HepG2 (cell line): Measurements from ENCODE around the gene OXLD1. TPM values are rescaled to one million over a fixed set of nuclear protein-coding genes. Genes with fewer than 3 reads are reported as not detected.

Experiments used
- ASH2L ChIP-seq: fragments of 300-600, 200-600 bp; sonication (generic); IDR thresholded peaks from 2 replicates; pipeline ENCODE4 v1.7.0; 2017; ENCODE audit warnings: low read depth, mild to moderate bottlenecking, moderate library complexity, mixed read lengths, low read length; ENCODE audit not compliant: insufficient read length
- CHD4 ChIP-seq: fragments of 200-600 bp; sonication (generic); IDR thresholded peaks from 2 replicates; pipeline ENCODE4 v1.7.0; 2017; ENCODE audit warnings: mild to moderate bottlenecking, low read length, borderline replicate concordance
- ELF4 ChIP-seq: sonication (generic); formaldehyde crosslinking; IDR thresholded peaks from 2 replicates; pipeline ENCODE4 v1.5.0; 2020; ENCODE audit warnings: missing genetic modification reagents, mild to moderate bottlenecking, moderate library complexity, borderline replicate concordance
- FIP1L1 ChIP-seq: fragments of 200-400 bp; formaldehyde crosslinking; IDR thresholded peaks from 2 replicates; pipeline ENCODE4 v1.6.1; 2018; ENCODE audit warnings: low read depth, mild to moderate bottlenecking, low read length, moderate library complexity, borderline replicate concordance; ENCODE audit not compliant: insufficient read depth
- FOXK2 ChIP-seq: fragments of 450-650 bp; IDR thresholded peaks from 2 replicates; pipeline ENCODE4 v1.6.1; 2016
- HOXA5 ChIP-seq: sonication (generic); formaldehyde crosslinking; IDR thresholded peaks from 2 replicates; pipeline ENCODE4 v1.4.0; 2020; ENCODE audit warnings: missing genetic modification reagents
- HOXD1 ChIP-seq: sonication (generic); formaldehyde crosslinking; IDR thresholded peaks from 2 replicates; pipeline ENCODE4 v1.5.0; 2020; ENCODE audit warnings: missing genetic modification reagents
- NFRKB ChIP-seq: fragments of 450-650 bp; IDR thresholded peaks from 2 replicates; pipeline ENCODE4 v1.6.1; 2017
- SNRNP70 ChIP-seq: fragments of 200-400 bp; formaldehyde crosslinking; IDR thresholded peaks from 2 replicates; pipeline ENCODE4 v1.6.1; 2017; ENCODE audit warnings: mild to moderate bottlenecking, low read depth, low read length, moderate library complexity
- XBP1 ChIP-seq: sonication (generic); formaldehyde crosslinking; IDR thresholded peaks from 2 replicates; pipeline ENCODE4 v1.5.0; 2020; ENCODE audit warnings: missing genetic modification reagents
- ZBTB8A ChIP-seq: sonication (generic); formaldehyde crosslinking; IDR thresholded peaks from 2 replicates; pipeline ENCODE4 v1.4.0; 2020; ENCODE audit warnings: mild to moderate bottlenecking, low read depth, missing genetic modification reagents, borderline replicate concordance
- ZMAT3 ChIP-seq: sonication (generic); formaldehyde crosslinking; conservative IDR thresholded peaks from 2 replicates; pipeline ENCODE4 v1.7.0; 2021; ENCODE audit warnings: missing genetic modification reagents
- ZNF354B ChIP-seq: sonication (generic); formaldehyde crosslinking; IDR thresholded peaks from 2 replicates; pipeline ENCODE4 v1.8.0; 2022; ENCODE audit warnings: mild to moderate bottlenecking, missing genetic modification reagents
- ZNF562 ChIP-seq: sonication (generic); formaldehyde crosslinking; IDR thresholded peaks from 2 replicates; pipeline ENCODE4 v1.8.0; 2022; ENCODE audit warnings: missing genetic modification reagents, borderline replicate concordance
- ZNF674 ChIP-seq: sonication (generic); formaldehyde crosslinking; IDR thresholded peaks from 2 replicates; pipeline ENCODE4 v1.5.0; 2020; ENCODE audit warnings: low read depth, mild to moderate bottlenecking, missing genetic modification reagents
- polyA plus RNA-seq, 8 experiments: library from polyadenylated mRNA; depleted of rRNA in 3 of 8; stranded (reverse) in 7 of 8; unstranded in 1 of 8; fragments of >200 nt; fragmentation: Illumina TruSeq in 4 of 8; extraction: Trizol in 4 of 8; gene quantifications; 2 replicates each; pipeline versions ENCODE4 v1.2.1 to v1.2.3, GENCODE V29; 2011 to 2016; ENCODE audit warnings: low read depth in 4 of 8, missing spikeins in 1 of 8, mixed read lengths in 1 of 8; ENCODE audit not compliant: insufficient read depth in 1 of 8
- total RNA-seq, 5 experiments: library from RNA; depleted of rRNA; stranded (reverse); fragments of >200 nt; fragmentation: Illumina TruSeq; extraction: Trizol; gene quantifications; 2 replicates each; pipeline ENCODE4 v1.2.3, GENCODE V29; 2016; ENCODE audit warnings: low read depth in 1 of 5
- TF ChIP-seq, protein P1 (sequence below): sonication (generic); formaldehyde crosslinking; IDR thresholded peaks from 2 replicates; pipeline ENCODE4 v1.5.1; 2020; ENCODE audit warnings: mild to moderate bottlenecking, missing genetic modification reagents, moderate library complexity
- TF ChIP-seq, protein P2 (sequence below): sonication (generic); formaldehyde crosslinking; IDR thresholded peaks from 2 replicates; pipeline ENCODE4 v1.8.0; 2023; ENCODE audit warnings: mild to moderate bottlenecking, missing genetic modification reagents
- TF ChIP-seq, protein P3 (sequence below): sonication (generic); formaldehyde crosslinking; IDR thresholded peaks from 2 replicates; pipeline ENCODE4 v1.4.0; 2020; ENCODE audit warnings: mild to moderate bottlenecking, missing genetic modification reagents
- TF ChIP-seq, protein P4 (sequence below): fragments of 450-650 bp; IDR thresholded peaks from 2 replicates; pipeline ENCODE4 v1.6.1; 2017; ENCODE audit warnings: mild to moderate bottlenecking
- TF ChIP-seq, protein P5 (sequence below): sonication (generic); formaldehyde crosslinking; IDR thresholded peaks from 2 replicates; pipeline ENCODE4 v1.9.0; 2021; ENCODE audit warnings: missing genetic modification reagents, borderline replicate concordance

Gene OXLD1
- total and polyA plus RNA-seq, 2 of the 13 experiments (the other 11 are each of a cell fraction or from before 2014, with no cell fraction given): 27.1 to 37.5 TPM

DNA sequence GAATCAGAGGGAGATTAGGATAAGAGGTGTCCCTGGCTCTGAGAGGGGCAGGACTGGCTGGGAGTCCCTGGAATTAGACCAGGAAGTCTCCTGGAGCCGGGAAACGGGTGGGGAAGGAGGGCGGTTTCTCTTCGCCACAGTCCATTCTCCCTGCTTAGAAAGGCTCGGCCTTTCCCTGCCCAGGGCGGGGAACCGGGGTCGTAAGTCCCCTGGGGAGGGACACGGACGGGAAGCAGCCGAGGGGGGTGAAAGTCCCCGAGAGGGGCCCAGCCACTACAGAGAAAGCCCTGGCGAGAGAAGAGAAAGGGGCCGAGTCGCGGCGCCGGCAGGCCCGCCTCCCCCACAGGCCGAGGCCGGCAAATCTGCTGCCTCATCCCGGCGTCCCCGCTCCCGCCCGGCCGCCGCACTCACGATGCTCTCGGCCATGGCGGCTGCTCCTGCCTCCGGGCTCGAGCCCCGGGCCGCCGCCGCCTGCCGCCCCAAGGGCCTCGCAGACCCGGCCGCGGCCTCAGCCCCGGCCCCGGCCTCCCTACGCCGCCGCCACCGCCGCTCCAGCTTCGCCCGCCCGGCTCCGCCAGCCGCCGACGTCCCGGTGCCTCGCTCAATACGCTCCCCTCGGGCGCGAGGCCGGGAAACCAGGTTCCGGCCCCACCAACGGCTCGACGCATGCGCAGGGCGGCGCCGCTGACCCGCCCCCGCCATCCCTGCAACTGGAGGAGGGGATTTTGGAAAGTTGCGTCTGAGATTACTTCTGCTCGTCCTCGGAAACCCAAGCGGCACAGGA lies 29.7 kb downstream of the OXLD1 start, which contains the start of the genes NPLOC4 and TSPAN10 (continued):
- TF ChIP-seq, protein P1, sequence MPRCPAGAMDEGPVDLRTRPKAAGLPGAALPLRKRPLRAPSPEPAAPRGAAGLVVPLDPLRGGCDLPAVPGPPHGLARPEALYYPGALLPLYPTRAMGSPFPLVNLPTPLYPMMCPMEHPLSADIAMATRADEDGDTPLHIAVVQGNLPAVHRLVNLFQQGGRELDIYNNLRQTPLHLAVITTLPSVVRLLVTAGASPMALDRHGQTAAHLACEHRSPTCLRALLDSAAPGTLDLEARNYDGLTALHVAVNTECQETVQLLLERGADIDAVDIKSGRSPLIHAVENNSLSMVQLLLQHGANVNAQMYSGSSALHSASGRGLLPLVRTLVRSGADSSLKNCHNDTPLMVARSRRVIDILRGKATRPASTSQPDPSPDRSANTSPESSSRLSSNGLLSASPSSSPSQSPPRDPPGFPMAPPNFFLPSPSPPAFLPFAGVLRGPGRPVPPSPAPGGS (CRISPR knock-in tag): no peak; the same call in none of the 2 replicates
- peak; percentile 95 for TF ChIP-seq ZMAT3 (CRISPR knock-in tag)
- TF ChIP-seq SNRNP70: no peak
- TF ChIP-seq, protein P2, sequence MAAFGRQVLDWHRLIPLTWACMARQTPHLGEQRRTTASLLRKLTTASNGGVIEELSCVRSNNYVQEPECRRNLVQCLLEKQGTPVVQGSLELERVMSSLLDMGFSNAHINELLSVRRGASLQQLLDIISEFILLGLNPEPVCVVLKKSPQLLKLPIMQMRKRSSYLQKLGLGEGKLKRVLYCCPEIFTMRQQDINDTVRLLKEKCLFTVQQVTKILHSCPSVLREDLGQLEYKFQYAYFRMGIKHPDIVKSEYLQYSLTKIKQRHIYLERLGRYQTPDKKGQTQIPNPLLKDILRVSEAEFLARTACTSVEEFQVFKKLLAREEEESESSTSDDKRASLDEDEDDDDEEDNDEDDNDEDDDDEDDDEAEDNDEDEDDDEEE: peak; percentile 70; the same call in 1 of the 2 replicates
- no peak for TF ChIP-seq ZNF674 (CRISPR knock-in tag)
- TF ChIP-seq, protein P3, sequence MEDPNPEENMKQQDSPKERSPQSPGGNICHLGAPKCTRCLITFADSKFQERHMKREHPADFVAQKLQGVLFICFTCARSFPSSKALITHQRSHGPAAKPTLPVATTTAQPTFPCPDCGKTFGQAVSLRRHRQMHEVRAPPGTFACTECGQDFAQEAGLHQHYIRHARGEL (CRISPR knock-in tag): no peak
- TF ChIP-seq FOXK2: no peak
- TF ChIP-seq NFRKB: no peak
- TF ChIP-seq HOXD1: peak; percentile 93
- no peak for TF ChIP-seq XBP1 (CRISPR knock-in tag)
- TF ChIP-seq, protein P4, sequence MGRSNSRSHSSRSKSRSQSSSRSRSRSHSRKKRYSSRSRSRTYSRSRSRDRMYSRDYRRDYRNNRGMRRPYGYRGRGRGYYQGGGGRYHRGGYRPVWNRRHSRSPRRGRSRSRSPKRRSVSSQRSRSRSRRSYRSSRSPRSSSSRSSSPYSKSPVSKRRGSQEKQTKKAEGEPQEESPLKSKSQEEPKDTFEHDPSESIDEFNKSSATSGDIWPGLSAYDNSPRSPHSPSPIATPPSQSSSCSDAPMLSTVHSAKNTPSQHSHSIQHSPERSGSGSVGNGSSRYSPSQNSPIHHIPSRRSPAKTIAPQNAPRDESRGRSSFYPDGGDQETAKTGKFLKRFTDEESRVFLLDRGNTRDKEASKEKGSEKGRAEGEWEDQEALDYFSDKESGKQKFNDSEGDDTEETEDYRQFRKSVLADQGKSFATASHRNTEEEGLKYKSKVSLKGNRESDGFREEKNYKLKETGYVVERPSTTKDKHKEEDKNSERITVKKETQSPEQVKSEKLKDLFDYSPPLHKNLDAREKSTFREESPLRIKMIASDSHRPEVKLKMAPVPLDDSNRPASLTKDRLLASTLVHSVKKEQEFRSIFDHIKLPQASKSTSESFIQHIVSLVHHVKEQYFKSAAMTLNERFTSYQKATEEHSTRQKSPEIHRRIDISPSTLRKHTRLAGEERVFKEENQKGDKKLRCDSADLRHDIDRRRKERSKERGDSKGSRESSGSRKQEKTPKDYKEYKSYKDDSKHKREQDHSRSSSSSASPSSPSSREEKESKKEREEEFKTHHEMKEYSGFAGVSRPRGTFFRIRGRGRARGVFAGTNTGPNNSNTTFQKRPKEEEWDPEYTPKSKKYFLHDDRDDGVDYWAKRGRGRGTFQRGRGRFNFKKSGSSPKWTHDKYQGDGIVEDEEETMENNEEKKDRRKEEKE: no peak
- TF ChIP-seq ZNF354B (CRISPR knock-in tag): no peak
- TF ChIP-seq HOXA5 (CRISPR knock-in tag): peak; percentile 98
- no peak for TF ChIP-seq FIP1L1
- TF ChIP-seq, protein P5, sequence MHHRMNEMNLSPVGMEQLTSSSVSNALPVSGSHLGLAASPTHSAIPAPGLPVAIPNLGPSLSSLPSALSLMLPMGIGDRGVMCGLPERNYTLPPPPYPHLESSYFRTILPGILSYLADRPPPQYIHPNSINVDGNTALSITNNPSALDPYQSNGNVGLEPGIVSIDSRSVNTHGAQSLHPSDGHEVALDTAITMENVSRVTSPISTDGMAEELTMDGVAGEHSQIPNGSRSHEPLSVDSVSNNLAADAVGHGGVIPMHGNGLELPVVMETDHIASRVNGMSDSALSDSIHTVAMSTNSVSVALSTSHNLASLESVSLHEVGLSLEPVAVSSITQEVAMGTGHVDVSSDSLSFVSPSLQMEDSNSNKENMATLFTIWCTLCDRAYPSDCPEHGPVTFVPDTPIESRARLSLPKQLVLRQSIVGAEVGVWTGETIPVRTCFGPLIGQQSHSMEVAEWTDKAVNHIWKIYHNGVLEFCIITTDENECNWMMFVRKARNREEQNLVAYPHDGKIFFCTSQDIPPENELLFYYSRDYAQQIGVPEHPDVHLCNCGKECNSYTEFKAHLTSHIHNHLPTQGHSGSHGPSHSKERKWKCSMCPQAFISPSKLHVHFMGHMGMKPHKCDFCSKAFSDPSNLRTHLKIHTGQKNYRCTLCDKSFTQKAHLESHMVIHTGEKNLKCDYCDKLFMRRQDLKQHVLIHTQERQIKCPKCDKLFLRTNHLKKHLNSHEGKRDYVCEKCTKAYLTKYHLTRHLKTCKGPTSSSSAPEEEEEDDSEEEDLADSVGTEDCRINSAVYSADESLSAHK (CRISPR knock-in tag): no peak; the same call in 1 of the 2 replicates
- TF ChIP-seq ZNF562: no peak; the same call in 1 of the 2 replicates
- peak; percentile 81 for TF ChIP-seq ASH2L
- TF ChIP-seq ZBTB8A (CRISPR knock-in tag): no peak
- TF ChIP-seq CHD4: no peak
- TF ChIP-seq ELF4: no peak
